ENCODE results near the gene TMEM151B. TPM values are rescaled to one million over a fixed set of nuclear protein-coding genes. Genes with fewer than 3 reads are reported as not detected.

The TMEM151B gene
- total and polyA plus RNA-seq, 9 of the 15 experiments (the other 6 are each of a cell fraction or from before 2014, with no cell fraction given) = not detected

GRCh38 chr6:44223319-44224028, 46.8 kb upstream of the TMEM151B start, which contains the start of gene SLC29A1 (continued):
- no peak for TF ChIP-seq HINFP (tag; conservative IDR thresholded peaks at IDR 0.05; ENCODE audit: low read depth)
- TF ChIP-seq LARP7 (IDR thresholded peaks at IDR 0.05) = no peak
- TF ChIP-seq MTA1 (IDR thresholded peaks at IDR 0.05; ENCODE audit: borderline replicate concordance) = no peak
- TF ChIP-seq ZNF609 (CRISPR knock-in tag; IDR thresholded peaks at IDR 0.05; ENCODE audit: borderline replicate concordance) = no peak
- no peak for TF ChIP-seq ZBTB40 (IDR thresholded peaks at IDR 0.05)
- TF ChIP-seq ZBTB40 (CRISPR knock-in tag; IDR thresholded peaks at IDR 0.05) = no peak
- no peak for TF ChIP-seq TCF15 (CRISPR knock-in tag; IDR thresholded peaks at IDR 0.05)
- no peak; the same call in 1 of the 2 replicates for TF ChIP-seq TCF3 (CRISPR knock-in tag; IDR thresholded peaks at IDR 0.05)
- TF ChIP-seq TCF7 (IDR thresholded peaks at IDR 0.05; ENCODE audit: borderline replicate concordance) = no peak
- no peak for TF ChIP-seq CREB1 (IDR thresholded peaks at IDR 0.05)
- TF ChIP-seq CREB1 (CRISPR knock-in tag; IDR thresholded peaks at IDR 0.05) = no peak
- TF ChIP-seq BDP1 (IDR thresholded peaks at IDR 0.05; ENCODE audit: insufficient read depth, insufficient read length) = no peak

Data from K562 (cell line).